ENCODE results near the gene OARD1.

GRCh38 chr6:41119508-41119907 is 47.4 kb upstream of the OARD1 start:
- TF ChIP-seq CTCF (IDR thresholded peaks at IDR 0.05; ENCODE audit: low read length) = no peak
- TF ChIP-seq EZH2phosphoT487 (IDR thresholded peaks at IDR 0.05; ENCODE audit: low read length) = no peak
- no peak for TF ChIP-seq EZH2 (optimal IDR thresholded peaks at IDR 0.05; ENCODE audit: low read depth, low read length)

All from MM.1S (cell line).